ENCODE results near the gene FOLH1.
"Not testable (repeated sequence)": the region's sequence is repeated elsewhere in the genome, so short reads cannot be mapped to it uniquely, and the experiment has no call there.

DNA sequence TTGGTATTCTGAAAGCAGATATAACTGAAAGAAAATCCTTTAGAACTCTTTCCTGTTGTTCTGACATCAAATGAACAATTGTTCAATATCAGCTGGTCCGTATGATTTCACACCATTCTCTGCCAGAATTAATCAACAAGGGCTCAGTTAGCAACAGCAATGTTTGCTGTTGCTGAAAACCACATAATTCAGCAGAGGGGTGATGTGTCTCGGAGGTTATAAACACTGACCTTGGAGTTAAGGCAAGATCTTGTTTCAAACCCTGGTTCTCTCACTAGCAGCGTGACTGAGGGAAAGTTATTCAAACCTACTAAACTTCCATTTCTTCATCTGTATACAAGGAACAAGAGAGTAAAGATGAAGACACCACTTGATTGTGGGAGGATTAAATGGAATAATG, 36.8 kb downstream of the FOLH1 start:
- TF ChIP-seq CTCF (IDR thresholded peaks at IDR 0.05; ENCODE audit: control extremely low read depth in 1 of 3, insufficient read depth in 1 of 3, low read depth in 1 of 3, low read length in 3 of 3); POLR2AphosphoS5 (IDR thresholded peaks at IDR 0.05; ENCODE audit: low read depth, low read length); CHD1 (IDR thresholded peaks at IDR 0.05; ENCODE audit: low read depth, low read length); POLR2A (IDR thresholded peaks at IDR 0.05; ENCODE audit: control extremely low read depth in 1 of 2, low read depth in 2 of 2, low read length in 2 of 2); GTF2F1 (IDR thresholded peaks at IDR 0.05; ENCODE audit: borderline replicate concordance, low read depth, low read length): not testable (repeated sequence)

Data from H1 (cell line).